IMR-90 (cell line): ENCODE measurements around the gene COL27A1.

ENCODE experiments used
- CEBPB ChIP-seq: IDR thresholded peaks from 2 replicates; pipeline ENCODE4 v1.6.1; 2012; ENCODE audit warnings: low read depth, low read length, improper control_type of control experiment
- CTCF ChIP-seq: conservative IDR thresholded peaks from 2 replicates; pipeline ENCODE4 v1.5.1; 2012; ENCODE audit warnings: mild to moderate bottlenecking, low read depth, low read length, improper control_type of control experiment
- ELK1 ChIP-seq: fragments of 150-350 bp; IDR thresholded peaks from 2 replicates; pipeline ENCODE4 v1.6.1; 2016; ENCODE audit warnings: low read depth, mild to moderate bottlenecking, low read length, moderate library complexity, borderline replicate concordance
- FOS ChIP-seq: fragments of 150-350 bp; IDR thresholded peaks from 2 replicates; pipeline ENCODE4 v1.6.1; 2016; ENCODE audit warnings: low read depth, low read length
- NFE2L2 ChIP-seq: fragments of 150-350 bp; IDR thresholded peaks from 2 replicates; pipeline ENCODE4 v1.6.1; 2016; ENCODE audit warnings: low read depth, mild to moderate bottlenecking, low read length
- POLR2A ChIP-seq: IDR thresholded peaks from 2 replicates; pipeline ENCODE4 v1.6.1; 2012; ENCODE audit warnings: mild to moderate bottlenecking, low read depth, low read length
- RAD21 ChIP-seq: IDR thresholded peaks from 2 replicates; pipeline ENCODE4 v1.6.1; 2012; ENCODE audit warnings: low read length, improper control_type of control experiment
- RCOR1 ChIP-seq: IDR thresholded peaks from 2 replicates; pipeline ENCODE4 v1.6.1; 2012; ENCODE audit warnings: mild to moderate bottlenecking, low read length, improper control_type of control experiment; ENCODE audit not compliant: insufficient replicate concordance
- RFX5 ChIP-seq: IDR thresholded peaks from 2 replicates; pipeline ENCODE4 v1.8.0; 2012; ENCODE audit warnings: low read depth, mild to moderate bottlenecking, low read length, moderate library complexity
- SMC3 ChIP-seq: fragments of 150-350 bp; IDR thresholded peaks from 2 replicates; pipeline ENCODE4 v1.6.1; 2016; ENCODE audit warnings: low read depth, mild to moderate bottlenecking, antibody characterized with exemption, low read length, moderate library complexity
- USF2 ChIP-seq: fragments of 150-350 bp; IDR thresholded peaks from 2 replicates; pipeline ENCODE4 v1.6.1; 2017; ENCODE audit warnings: mild to moderate bottlenecking, antibody characterized with exemption, low read length, low read depth

GRCh38 chr9:114278356-114278755, 123.0 kb downstream of the COL27A1 start:
- TF ChIP-seq POLR2A, result no peak
- no peak for TF ChIP-seq CTCF
- no peak for TF ChIP-seq RFX5
- TF ChIP-seq USF2, result no peak
- no peak for TF ChIP-seq ELK1
- no peak for TF ChIP-seq NFE2L2
- TF ChIP-seq SMC3, result no peak
- TF ChIP-seq CEBPB, result no peak
- TF ChIP-seq RCOR1, result no peak
- no peak for TF ChIP-seq FOS
- no peak for TF ChIP-seq RAD21
